ENCODE data around the gene UNC80. TPM values are rescaled to one million over a fixed set of nuclear protein-coding genes. Genes with fewer than 3 reads are reported as not detected.

The UNC80 gene
- total RNA-seq, 1 experiment from 2014 or later, result 0.48 TPM

DNA sequence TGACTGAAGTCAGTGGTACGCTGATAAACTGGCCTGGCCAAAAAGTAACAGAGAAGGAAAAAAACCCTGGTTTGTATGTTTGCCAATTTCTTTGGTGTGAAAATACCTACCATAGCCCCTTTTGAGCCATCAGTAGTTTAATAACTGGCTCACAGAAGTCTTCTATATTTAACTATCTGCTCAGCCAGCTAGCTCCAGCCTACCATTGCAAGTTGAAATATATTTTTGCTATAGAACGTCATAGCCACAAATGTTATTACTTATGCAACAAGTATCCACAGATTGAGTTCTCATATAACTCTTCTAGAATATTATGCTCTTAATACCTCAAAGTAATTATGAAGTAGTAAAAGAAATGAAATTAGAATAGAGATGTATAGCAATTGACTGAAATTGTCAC lies 256.0 kb downstream of the UNC80 start:
- ChIA-PET CTCF (interaction anchor here (1.2 kb wide), 1 partner anchor 171 kb away, joined by 5 read pairs; no protein-coding TSS in a partner anchor), POLR2A (no interaction called here)
- H3K27ac Mint-ChIP-seq, result no peak overlapping the region
- no peaks in the 10 kb centered on the region for H3K27me3 Mint-ChIP-seq (ENCODE audit: low read depth)
- TF ChIP-seq EMX1 (CRISPR knock-in tag; IDR thresholded peaks at IDR 0.05) (no peak), HMGA2 (CRISPR knock-in tag; IDR thresholded peaks at IDR 0.05) (no peak), TEAD1 (CRISPR knock-in tag; IDR thresholded peaks at IDR 0.05) (no peak), NFYB (CRISPR knock-in tag; conservative IDR thresholded peaks at IDR 0.05; ENCODE audit: low read depth) (no peak), NFE2L1 (CRISPR knock-in tag; IDR thresholded peaks at IDR 0.05) (no peak), NR1H2 (CRISPR knock-in tag; IDR thresholded peaks at IDR 0.05) (no peak), ZNF317 (CRISPR knock-in tag; IDR thresholded peaks at IDR 0.05; ENCODE audit: borderline replicate concordance, low read depth) (no peak), TEAD4 (CRISPR knock-in tag; IDR thresholded peaks at IDR 0.05) (no peak), ZNF138 (CRISPR knock-in tag; conservative IDR thresholded peaks at IDR 0.05) (no peak)
- TF ChIP-seq, protein P1, sequence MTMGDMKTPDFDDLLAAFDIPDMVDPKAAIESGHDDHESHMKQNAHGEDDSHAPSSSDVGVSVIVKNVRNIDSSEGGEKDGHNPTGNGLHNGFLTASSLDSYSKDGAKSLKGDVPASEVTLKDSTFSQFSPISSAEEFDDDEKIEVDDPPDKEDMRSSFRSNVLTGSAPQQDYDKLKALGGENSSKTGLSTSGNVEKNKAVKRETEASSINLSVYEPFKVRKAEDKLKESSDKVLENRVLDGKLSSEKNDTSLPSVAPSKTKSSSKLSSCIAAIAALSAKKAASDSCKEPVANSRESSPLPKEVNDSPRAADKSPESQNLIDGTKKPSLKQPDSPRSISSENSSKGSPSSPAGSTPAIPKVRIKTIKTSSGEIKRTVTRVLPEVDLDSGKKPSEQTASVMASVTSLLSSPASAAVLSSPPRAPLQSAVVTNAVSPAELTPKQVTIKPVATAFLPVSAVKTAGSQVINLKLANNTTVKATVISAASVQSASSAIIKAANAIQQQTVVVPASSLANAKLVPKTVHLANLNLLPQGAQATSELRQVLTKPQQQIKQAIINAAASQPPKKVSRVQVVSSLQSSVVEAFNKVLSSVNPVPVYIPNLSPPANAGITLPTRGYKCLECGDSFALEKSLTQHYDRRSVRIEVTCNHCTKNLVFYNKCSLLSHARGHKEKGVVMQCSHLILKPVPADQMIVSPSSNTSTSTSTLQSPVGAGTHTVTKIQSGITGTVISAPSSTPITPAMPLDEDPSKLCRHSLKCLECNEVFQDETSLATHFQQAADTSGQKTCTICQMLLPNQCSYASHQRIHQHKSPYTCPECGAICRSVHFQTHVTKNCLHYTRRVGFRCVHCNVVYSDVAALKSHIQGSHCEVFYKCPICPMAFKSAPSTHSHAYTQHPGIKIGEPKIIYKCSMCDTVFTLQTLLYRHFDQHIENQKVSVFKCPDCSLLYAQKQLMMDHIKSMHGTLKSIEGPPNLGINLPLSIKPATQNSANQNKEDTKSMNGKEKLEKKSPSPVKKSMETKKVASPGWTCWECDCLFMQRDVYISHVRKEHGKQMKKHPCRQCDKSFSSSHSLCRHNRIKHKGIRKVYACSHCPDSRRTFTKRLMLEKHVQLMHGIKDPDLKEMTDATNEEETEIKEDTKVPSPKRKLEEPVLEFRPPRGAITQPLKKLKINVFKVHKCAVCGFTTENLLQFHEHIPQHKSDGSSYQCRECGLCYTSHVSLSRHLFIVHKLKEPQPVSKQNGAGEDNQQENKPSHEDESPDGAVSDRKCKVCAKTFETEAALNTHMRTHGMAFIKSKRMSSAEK (CRISPR knock-in tag; IDR thresholded peaks at IDR 0.05; ENCODE audit: borderline replicate concordance), result no peak
- TF ChIP-seq, protein P2, sequence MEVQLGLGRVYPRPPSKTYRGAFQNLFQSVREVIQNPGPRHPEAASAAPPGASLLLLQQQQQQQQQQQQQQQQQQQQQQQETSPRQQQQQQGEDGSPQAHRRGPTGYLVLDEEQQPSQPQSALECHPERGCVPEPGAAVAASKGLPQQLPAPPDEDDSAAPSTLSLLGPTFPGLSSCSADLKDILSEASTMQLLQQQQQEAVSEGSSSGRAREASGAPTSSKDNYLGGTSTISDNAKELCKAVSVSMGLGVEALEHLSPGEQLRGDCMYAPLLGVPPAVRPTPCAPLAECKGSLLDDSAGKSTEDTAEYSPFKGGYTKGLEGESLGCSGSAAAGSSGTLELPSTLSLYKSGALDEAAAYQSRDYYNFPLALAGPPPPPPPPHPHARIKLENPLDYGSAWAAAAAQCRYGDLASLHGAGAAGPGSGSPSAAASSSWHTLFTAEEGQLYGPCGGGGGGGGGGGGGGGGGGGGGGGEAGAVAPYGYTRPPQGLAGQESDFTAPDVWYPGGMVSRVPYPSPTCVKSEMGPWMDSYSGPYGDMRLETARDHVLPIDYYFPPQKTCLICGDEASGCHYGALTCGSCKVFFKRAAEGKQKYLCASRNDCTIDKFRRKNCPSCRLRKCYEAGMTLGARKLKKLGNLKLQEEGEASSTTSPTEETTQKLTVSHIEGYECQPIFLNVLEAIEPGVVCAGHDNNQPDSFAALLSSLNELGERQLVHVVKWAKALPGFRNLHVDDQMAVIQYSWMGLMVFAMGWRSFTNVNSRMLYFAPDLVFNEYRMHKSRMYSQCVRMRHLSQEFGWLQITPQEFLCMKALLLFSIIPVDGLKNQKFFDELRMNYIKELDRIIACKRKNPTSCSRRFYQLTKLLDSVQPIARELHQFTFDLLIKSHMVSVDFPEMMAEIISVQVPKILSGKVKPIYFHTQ (CRISPR knock-in tag; IDR thresholded peaks at IDR 0.05), result no peak
- TF ChIP-seq, protein P3, sequence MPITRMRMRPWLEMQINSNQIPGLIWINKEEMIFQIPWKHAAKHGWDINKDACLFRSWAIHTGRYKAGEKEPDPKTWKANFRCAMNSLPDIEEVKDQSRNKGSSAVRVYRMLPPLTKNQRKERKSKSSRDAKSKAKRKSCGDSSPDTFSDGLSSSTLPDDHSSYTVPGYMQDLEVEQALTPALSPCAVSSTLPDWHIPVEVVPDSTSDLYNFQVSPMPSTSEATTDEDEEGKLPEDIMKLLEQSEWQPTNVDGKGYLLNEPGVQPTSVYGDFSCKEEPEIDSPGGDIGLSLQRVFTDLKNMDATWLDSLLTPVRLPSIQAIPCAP (CRISPR knock-in tag; IDR thresholded peaks at IDR 0.05), result no peak
- H3K4me1 Mint-ChIP-seq, result no peaks in the 10 kb centered on the region
- DNase-seq (ENCODE audit: low spot score) (no peak), ATAC-seq (no peak)
- peaks cover 5% of the 10 kb centered on the region for H3K9me3 Mint-ChIP-seq
- H3K36me3 Mint-ChIP-seq, result peaks cover 30% of the 10 kb centered on the region
- no peak overlapping the region for H3K4me3 Mint-ChIP-seq

DNA sequence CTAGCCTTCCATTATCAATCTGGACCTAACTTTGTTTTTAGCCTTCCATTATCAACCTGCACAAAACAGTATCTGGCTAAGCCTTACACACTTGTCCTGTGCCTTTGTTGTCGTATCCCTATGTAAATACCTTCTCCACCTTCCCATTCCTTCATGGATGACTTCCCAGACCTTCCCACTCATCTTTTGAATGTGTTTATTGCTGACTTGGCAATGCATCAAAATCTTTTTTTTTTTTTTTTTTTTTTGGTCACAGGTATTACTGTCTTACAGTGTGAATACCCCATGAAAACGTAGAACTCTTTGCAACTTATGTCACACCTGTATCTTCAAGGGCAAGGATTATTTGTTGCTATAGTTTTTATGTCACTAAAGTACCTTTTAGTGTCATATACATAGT lies 256.5 kb downstream of the UNC80 start:
- Mint-ChIP-seq H3K9me3 (peaks cover 5% of the 10 kb centered on the region), H3K27ac (no peak overlapping the region), H3K4me3 (no peak overlapping the region), H3K36me3 (peaks cover 24% of the 10 kb centered on the region), H3K27me3 (ENCODE audit: low read depth) (no peaks in the 10 kb centered on the region), H3K4me1 (no peaks in the 10 kb centered on the region)
- DNase-seq (ENCODE audit: low spot score), result no peak
- no peak for ATAC-seq
- ChIA-PET CTCF (no interaction called here), POLR2A (no interaction called here)
- TF ChIP-seq, protein P4, sequence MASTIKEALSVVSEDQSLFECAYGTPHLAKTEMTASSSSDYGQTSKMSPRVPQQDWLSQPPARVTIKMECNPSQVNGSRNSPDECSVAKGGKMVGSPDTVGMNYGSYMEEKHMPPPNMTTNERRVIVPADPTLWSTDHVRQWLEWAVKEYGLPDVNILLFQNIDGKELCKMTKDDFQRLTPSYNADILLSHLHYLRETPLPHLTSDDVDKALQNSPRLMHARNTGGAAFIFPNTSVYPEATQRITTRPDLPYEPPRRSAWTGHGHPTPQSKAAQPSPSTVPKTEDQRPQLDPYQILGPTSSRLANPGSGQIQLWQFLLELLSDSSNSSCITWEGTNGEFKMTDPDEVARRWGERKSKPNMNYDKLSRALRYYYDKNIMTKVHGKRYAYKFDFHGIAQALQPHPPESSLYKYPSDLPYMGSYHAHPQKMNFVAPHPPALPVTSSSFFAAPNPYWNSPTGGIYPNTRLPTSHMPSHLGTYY (CRISPR knock-in tag; IDR thresholded peaks at IDR 0.05), result no peak
- TF ChIP-seq, protein P2 (CRISPR knock-in tag; IDR thresholded peaks at IDR 0.05), result no peak
- TF ChIP-seq NFE2L1 (CRISPR knock-in tag; IDR thresholded peaks at IDR 0.05) (no peak), ZNF396 (CRISPR knock-in tag; IDR thresholded peaks at IDR 0.05; ENCODE audit: borderline replicate concordance) (no peak)
- TF ChIP-seq, protein P5, sequence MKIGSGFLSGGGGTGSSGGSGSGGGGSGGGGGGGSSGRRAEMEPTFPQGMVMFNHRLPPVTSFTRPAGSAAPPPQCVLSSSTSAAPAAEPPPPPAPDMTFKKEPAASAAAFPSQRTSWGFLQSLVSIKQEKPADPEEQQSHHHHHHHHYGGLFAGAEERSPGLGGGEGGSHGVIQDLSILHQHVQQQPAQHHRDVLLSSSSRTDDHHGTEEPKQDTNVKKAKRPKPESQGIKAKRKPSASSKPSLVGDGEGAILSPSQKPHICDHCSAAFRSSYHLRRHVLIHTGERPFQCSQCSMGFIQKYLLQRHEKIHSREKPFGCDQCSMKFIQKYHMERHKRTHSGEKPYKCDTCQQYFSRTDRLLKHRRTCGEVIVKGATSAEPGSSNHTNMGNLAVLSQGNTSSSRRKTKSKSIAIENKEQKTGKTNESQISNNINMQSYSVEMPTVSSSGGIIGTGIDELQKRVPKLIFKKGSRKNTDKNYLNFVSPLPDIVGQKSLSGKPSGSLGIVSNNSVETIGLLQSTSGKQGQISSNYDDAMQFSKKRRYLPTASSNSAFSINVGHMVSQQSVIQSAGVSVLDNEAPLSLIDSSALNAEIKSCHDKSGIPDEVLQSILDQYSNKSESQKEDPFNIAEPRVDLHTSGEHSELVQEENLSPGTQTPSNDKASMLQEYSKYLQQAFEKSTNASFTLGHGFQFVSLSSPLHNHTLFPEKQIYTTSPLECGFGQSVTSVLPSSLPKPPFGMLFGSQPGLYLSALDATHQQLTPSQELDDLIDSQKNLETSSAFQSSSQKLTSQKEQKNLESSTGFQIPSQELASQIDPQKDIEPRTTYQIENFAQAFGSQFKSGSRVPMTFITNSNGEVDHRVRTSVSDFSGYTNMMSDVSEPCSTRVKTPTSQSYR (CRISPR knock-in tag; IDR thresholded peaks at IDR 0.05), result no peak
- TF ChIP-seq, protein P6, sequence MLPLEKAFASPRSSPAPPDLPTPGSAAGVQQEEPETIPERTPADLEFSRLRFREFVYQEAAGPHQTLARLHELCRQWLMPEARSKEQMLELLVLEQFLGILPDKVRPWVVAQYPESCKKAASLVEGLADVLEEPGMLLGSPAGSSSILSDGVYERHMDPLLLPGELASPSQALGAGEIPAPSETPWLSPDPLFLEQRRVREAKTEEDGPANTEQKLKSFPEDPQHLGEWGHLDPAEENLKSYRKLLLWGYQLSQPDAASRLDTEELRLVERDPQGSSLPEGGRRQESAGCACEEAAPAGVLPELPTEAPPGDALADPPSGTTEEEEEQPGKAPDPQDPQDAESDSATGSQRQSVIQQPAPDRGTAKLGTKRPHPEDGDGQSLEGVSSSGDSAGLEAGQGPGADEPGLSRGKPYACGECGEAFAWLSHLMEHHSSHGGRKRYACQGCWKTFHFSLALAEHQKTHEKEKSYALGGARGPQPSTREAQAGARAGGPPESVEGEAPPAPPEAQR (CRISPR knock-in tag; IDR thresholded peaks at IDR 0.05), result no peak

All from WTC11 (cell line).